ENCODE measurements around the gene ADGRV1. TPM values are rescaled to one million over a fixed set of nuclear protein-coding genes. Genes with fewer than 3 reads are reported as not detected.

The ADGRV1 gene
- total RNA-seq, 1 donor from 2014 or later, result not detected

DNA sequence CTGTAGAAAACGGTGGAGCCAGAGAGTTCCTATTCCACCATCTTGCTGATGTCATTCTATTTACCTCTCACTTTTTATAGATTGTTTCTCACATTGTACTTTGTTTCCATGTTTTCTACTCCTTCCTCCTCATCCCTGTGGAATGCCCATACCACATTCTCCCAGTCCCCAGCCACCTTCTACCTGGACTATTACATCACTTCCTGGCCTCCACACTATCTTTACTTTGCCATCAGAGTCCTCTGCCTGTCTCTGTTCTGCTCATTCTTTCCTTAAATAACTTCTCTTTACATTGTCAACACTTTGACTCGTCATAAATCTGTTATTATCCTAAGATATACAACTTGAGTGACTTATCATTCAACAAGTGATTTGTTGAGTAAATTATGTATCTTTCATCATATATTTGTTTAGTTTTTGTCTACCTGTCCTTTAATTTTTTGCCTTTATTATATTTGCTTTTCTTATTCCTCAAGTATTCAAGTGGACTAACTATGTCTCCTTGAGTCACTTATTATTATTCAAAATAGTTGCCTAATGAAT lies 182.5 kb downstream of the ADGRV1 start:
- Histone ChIP-seq H3K9me3 (replicated peaks) (peaks cover 32% of the 10 kb centered on the region), H3K4me3 (no peak overlapping the region), H3K4me1 (no peaks in the 10 kb centered on the region), H3K27ac (replicated peaks) (no peak overlapping the region), H3K27me3 (ENCODE audit: low read depth) (peaks cover 8% of the 10 kb centered on the region), H3K36me3 (no peaks in the 10 kb centered on the region)
- intact Hi-C loops (cut with micrococcal nuclease), result no loop called here
- TF ChIP-seq, protein P1, sequence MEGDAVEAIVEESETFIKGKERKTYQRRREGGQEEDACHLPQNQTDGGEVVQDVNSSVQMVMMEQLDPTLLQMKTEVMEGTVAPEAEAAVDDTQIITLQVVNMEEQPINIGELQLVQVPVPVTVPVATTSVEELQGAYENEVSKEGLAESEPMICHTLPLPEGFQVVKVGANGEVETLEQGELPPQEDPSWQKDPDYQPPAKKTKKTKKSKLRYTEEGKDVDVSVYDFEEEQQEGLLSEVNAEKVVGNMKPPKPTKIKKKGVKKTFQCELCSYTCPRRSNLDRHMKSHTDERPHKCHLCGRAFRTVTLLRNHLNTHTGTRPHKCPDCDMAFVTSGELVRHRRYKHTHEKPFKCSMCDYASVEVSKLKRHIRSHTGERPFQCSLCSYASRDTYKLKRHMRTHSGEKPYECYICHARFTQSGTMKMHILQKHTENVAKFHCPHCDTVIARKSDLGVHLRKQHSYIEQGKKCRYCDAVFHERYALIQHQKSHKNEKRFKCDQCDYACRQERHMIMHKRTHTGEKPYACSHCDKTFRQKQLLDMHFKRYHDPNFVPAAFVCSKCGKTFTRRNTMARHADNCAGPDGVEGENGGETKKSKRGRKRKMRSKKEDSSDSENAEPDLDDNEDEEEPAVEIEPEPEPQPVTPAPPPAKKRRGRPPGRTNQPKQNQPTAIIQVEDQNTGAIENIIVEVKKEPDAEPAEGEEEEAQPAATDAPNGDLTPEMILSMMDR (IDR thresholded peaks at IDR 0.05; ENCODE audit: borderline replicate concordance), result no peak
- no peak for DNase-seq

DNA sequence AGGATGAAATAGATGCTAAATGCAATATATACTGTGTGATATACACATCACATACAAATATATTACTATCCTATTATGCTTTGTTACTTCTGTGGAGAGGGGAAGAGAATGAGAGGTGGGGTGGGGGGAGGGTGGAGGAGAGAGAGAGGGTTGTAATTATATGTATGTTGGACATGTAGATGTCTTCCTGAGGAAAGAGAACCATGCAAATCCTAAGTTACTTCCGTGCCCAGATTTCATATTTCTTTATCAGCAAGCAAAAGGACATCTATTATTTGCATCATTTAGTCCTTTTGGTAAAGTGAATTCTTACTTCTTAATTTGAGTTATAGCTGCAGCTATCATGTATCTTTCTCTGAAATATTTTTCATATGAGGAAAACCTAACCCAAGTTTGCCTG lies 187.5 kb downstream of the ADGRV1 start:
- Histone ChIP-seq H3K4me1 (no peaks in the 10 kb centered on the region), H3K9me3 (replicated peaks) (no peaks in the 10 kb centered on the region), H3K36me3 (no peaks in the 10 kb centered on the region), H3K4me3 (no peak overlapping the region), H3K27me3 (ENCODE audit: low read depth) (peaks cover 8% of the 10 kb centered on the region), H3K27ac (replicated peaks) (no peak overlapping the region)
- intact Hi-C loops (cut with micrococcal nuclease), result no loop called here
- TF ChIP-seq, protein P1 (IDR thresholded peaks at IDR 0.05; ENCODE audit: borderline replicate concordance), result no peak
- DNase-seq, result no peak

DNA sequence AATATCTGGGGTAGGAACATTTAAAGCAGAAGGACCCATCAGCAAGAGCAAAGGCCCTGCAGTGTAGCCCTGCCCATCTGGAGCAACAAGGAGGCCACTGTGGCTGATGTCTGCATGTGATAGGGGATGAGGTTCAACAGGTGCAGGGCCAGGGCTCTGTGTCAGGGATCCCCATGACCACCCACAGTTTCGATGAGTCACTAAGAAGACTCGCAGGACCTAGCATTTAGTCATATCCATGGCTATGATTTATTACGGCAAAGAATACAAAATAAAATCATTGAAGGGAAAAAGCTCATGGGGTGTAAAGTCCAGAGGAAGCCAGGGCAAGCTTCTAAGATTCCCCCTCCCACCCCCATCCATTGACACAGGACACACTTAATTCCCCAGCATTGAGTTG lies 188.6 kb downstream of the ADGRV1 start:
- Histone ChIP-seq H3K4me3 (no peak overlapping the region), H3K27me3 (ENCODE audit: low read depth) (peaks cover 8% of the 10 kb centered on the region), H3K36me3 (no peaks in the 10 kb centered on the region), H3K4me1 (no peaks in the 10 kb centered on the region), H3K9me3 (replicated peaks) (no peaks in the 10 kb centered on the region), H3K27ac (replicated peaks) (no peak overlapping the region)
- TF ChIP-seq, protein P1 (IDR thresholded peaks at IDR 0.05; ENCODE audit: borderline replicate concordance), result no peak
- intact Hi-C loops (cut with micrococcal nuclease), result no loop called here
- DNase-seq, result no peak

DNA sequence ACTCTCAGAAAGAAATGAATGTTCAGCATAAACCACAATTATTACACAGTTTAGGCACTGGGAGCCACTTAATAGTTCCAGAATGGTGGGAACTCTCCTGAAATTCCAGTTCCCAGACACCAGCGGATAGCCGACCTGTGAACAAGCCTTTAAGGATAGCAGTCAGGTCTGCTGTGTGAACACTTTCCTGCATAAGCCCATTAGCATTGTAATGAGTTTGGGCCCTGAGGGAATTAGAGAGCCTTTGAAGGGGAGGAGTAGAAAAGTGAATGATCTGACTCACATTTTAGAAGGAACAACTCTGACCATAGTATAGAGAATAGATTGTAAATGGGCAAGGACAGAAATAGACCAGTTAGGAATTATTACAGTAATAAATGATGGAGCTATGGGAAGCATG lies 189.1 kb downstream of the ADGRV1 start:
- no peak for DNase-seq
- Histone ChIP-seq H3K4me1 (no peaks in the 10 kb centered on the region), H3K36me3 (no peaks in the 10 kb centered on the region), H3K9me3 (replicated peaks) (no peaks in the 10 kb centered on the region), H3K27ac (replicated peaks) (no peak overlapping the region), H3K4me3 (no peak overlapping the region), H3K27me3 (ENCODE audit: low read depth) (peaks cover 5% of the 10 kb centered on the region)
- TF ChIP-seq, protein P1 (IDR thresholded peaks at IDR 0.05; ENCODE audit: borderline replicate concordance), result no peak
- intact Hi-C loops (cut with micrococcal nuclease), result no loop called here

DNA sequence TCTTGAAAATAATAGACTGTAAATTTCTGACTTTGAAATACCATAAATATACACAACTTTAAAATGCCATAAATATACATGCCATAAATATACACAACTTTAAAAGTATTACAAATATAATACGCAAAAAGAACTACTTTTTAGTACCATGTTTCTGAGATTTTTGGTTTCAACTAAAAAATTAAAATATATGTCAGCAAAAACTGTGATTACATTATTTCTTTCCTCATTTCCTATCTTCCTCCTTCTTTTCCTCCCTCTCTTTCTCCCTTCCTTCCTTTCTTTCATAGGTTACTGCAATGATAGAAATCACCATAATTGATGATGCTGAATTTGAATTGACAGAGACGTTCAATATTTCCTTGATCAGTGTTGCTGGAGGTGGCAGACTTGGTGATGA lies 200.5 kb downstream of the ADGRV1 start:
- Histone ChIP-seq H3K27me3 (ENCODE audit: low read depth) (no peaks in the 10 kb centered on the region), H3K4me3 (no peak overlapping the region), H3K9me3 (replicated peaks) (no peaks in the 10 kb centered on the region), H3K27ac (replicated peaks) (no peak overlapping the region), H3K4me1 (no peaks in the 10 kb centered on the region), H3K36me3 (no peaks in the 10 kb centered on the region)
- TF ChIP-seq, protein P1 (IDR thresholded peaks at IDR 0.05; ENCODE audit: borderline replicate concordance), result no peak
- intact Hi-C loops (cut with micrococcal nuclease), result no loop called here
- DNase-seq, result no peak

Data from left ventricle myocardium inferior (tissue), 1 donor.